Coronary artery (tissue), 2 donors: ENCODE measurements around the gene EME2.

Experiments used
- DNase-seq: peaks from one replicate; pipeline ENCODE4 v3.0.0-alpha.2; 2017; ENCODE audit warnings: low spot score
- H3K27ac ChIP-seq, 2 donors: fragments of 200-600 bp; sonication (generic); one replicate each; pipeline ENCODE4 v1.5.1; 2016 to 2019
- H3K4me3 ChIP-seq: fragments of 200-600 bp; sonication (generic); 2 replicates; pipeline ENCODE4 v1.5.1; 2016; ENCODE audit warnings: mild to moderate bottlenecking, moderate library complexity
- CTCF ChIP-seq: fragments of 200-600 bp; sonication (generic); IDR thresholded peaks from one replicate; pipeline ENCODE4 v1.5.1; 2019; ENCODE audit warnings: antibody characterized with exemption

Gene EME2

GRCh38 chr16:1767116-1767994 lies 5.3 kb upstream of the EME2 start:
- Histone ChIP-seq H3K4me3 (no peak overlapping the region), H3K27ac (no peak overlapping the region)
- DNase-seq = no peak
- TF ChIP-seq CTCF = no peak

- no peak for TF ChIP-seq CTCF
- Histone ChIP-seq H3K4me3 (no peak overlapping the region), H3K27ac (no peak overlapping the region)
- no peak for DNase-seq
Observed at GRCh38 chr16:1768061-1768766, 4.4 kb upstream of the EME2 start.

GRCh38 chr16:1768767-1769401 lies 3.7 kb upstream of the EME2 start:
- Histone ChIP-seq H3K4me3 (no peak overlapping the region), H3K27ac (no peak overlapping the region)
- DNase-seq = no peak
- no peak for TF ChIP-seq CTCF

GRCh38 chr16:1769402-1770300 lies 3.0 kb upstream of the EME2 start:
- H3K4me3 ChIP-seq = peak overlapping the region; percentile 98
- TF ChIP-seq CTCF = no peak
- peak overlapping the region; percentile 82 to 91 for H3K27ac ChIP-seq
- no peak for DNase-seq

- peak overlapping the region; percentile 82 to 91 for H3K27ac ChIP-seq
- H3K4me3 ChIP-seq = peak overlapping the region; percentile 98
- no peak for DNase-seq
- TF ChIP-seq CTCF = no peak
Observed at GRCh38 chr16:1770328-1771187, 2.1 kb upstream of the EME2 start.
